Gastroesophageal sphincter (tissue), 4 donors: ENCODE results near the gene CSF2RB. TPM values are rescaled to one million over a fixed set of nuclear protein-coding genes. Genes with fewer than 3 reads are reported as not detected.

ENCODE experiments used
- ATAC-seq: fragments of 150-250 bp; one replicate; pipeline ENCODE4 v1.9.1; 2016; ENCODE audit warnings: mild to moderate bottlenecking, moderate library complexity
- H3K27ac ChIP-seq, 4 donors: fragments of 200-600 bp; sonication (generic) in 3 of 4; 1 replicate in 3 of 4; 2 replicates in 1 of 4; pipeline ENCODE4 v1.5.1; 2016 to 2019
- H3K27me3 ChIP-seq: fragments of 200-600 bp; sonication (generic); one replicate; pipeline ENCODE4 v1.5.1; 2019
- H3K36me3 ChIP-seq, 2 donors: fragments of 200-600 bp; sonication (generic); one replicate each; pipeline ENCODE4 v1.5.1; 2019; ENCODE audit warnings: control low read depth in 1 of 2
- H3K4me1 ChIP-seq, 3 donors: fragments of 200-600 bp; sonication (generic); 1 replicate in 2 of 3; 2 replicates in 1 of 3; pipeline ENCODE4 v1.5.1; 2016 to 2019; ENCODE audit warnings: control low read depth in 2 of 3
- H3K4me3 ChIP-seq, 2 donors: fragments of 200-600 bp; sonication (generic); one replicate each; pipeline ENCODE4 v1.5.1; 2019; ENCODE audit warnings: mild to moderate bottlenecking in 1 of 2, moderate library complexity in 1 of 2
- H3K9me3 ChIP-seq, 3 donors: fragments of 200-600 bp; sonication (generic); one replicate each; pipeline ENCODE4 v1.5.1; 2017 to 2019; ENCODE audit warnings: control low read depth in 2 of 3
- EP300 ChIP-seq: sonication (generic); formaldehyde crosslinking; IDR thresholded peaks from one replicate; pipeline ENCODE4 v1.6.1; 2017; ENCODE audit warnings: antibody characterized with exemption, mild to moderate bottlenecking
- POLR2A ChIP-seq, 2 donors: fragments of 450-650 bp; IDR thresholded peaks; one replicate each; pipeline ENCODE4 v1.6.1; 2017; ENCODE audit warnings: antibody characterized with exemption in 2 of 2, mild to moderate bottlenecking in 2 of 2, moderate library complexity in 1 of 2
- POLR2AphosphoS5 ChIP-seq: sonication (generic); formaldehyde crosslinking; IDR thresholded peaks from one replicate; pipeline ENCODE4 v1.6.1; 2017; ENCODE audit warnings: antibody characterized with exemption
- WGBS, 2 donors: methylation state at CpG; one replicate each; pipeline ENCODE4 v1.1.5; 2018; ENCODE audit warnings: low coverage in 1 of 2; 5-methylcytosine and 5-hydroxymethylcytosine counted together
- total RNA-seq, 4 donors: library from RNA; depleted of rRNA; stranded (reverse); fragments of >200 nt; gene quantifications; one replicate each; pipeline ENCODE4 v1.1.0, GENCODE V29; 2016
- TF ChIP-seq, protein P1 (sequence below), 4 experiments: fragments of 200-600 bp in 2 of 4; fragments of 450-650 bp in 2 of 4; sonication (generic) in 1 of 4; IDR thresholded peaks; one replicate each; pipeline ENCODE4 v1.5.1; 2017 to 2019; ENCODE audit warnings: antibody characterized with exemption in 4 of 4, mild to moderate bottlenecking in 2 of 4, moderate library complexity in 2 of 4

Gene CSF2RB
- total RNA-seq, 4 donors from 2014 or later: 1.4 to 12.0 (median 4.0) TPM

DNA sequence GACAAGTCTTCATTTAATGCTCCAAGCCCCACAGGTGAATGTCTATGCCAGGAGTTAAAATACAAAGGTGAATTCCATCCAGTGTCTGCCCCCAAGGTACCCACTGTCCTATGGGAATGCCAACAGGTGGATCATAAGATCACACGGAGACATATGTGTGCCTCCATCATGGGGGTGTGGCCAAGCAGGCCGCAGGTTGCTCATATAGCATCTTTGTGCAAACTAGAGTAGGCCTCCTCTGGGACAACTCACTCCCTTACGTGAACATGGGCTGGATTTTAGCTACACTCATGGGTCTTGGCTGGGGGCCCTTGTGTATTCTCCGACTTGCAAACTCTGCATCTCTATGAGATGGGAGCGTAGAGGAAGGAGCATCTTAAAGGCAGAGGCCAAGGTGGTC is 45.7 kb upstream of the CSF2RB start:
- no peak overlapping the region for H3K27ac ChIP-seq
- no peaks in the 10 kb centered on the region for H3K4me1 ChIP-seq
- TF ChIP-seq POLR2AphosphoS5: no peak
- TF ChIP-seq POLR2A (IDR thresholded peaks at IDR 0.05): no peak
- TF ChIP-seq, protein P1, sequence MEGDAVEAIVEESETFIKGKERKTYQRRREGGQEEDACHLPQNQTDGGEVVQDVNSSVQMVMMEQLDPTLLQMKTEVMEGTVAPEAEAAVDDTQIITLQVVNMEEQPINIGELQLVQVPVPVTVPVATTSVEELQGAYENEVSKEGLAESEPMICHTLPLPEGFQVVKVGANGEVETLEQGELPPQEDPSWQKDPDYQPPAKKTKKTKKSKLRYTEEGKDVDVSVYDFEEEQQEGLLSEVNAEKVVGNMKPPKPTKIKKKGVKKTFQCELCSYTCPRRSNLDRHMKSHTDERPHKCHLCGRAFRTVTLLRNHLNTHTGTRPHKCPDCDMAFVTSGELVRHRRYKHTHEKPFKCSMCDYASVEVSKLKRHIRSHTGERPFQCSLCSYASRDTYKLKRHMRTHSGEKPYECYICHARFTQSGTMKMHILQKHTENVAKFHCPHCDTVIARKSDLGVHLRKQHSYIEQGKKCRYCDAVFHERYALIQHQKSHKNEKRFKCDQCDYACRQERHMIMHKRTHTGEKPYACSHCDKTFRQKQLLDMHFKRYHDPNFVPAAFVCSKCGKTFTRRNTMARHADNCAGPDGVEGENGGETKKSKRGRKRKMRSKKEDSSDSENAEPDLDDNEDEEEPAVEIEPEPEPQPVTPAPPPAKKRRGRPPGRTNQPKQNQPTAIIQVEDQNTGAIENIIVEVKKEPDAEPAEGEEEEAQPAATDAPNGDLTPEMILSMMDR (IDR thresholded peaks at IDR 0.05): no peak
- TF ChIP-seq EP300: no peak

DNA sequence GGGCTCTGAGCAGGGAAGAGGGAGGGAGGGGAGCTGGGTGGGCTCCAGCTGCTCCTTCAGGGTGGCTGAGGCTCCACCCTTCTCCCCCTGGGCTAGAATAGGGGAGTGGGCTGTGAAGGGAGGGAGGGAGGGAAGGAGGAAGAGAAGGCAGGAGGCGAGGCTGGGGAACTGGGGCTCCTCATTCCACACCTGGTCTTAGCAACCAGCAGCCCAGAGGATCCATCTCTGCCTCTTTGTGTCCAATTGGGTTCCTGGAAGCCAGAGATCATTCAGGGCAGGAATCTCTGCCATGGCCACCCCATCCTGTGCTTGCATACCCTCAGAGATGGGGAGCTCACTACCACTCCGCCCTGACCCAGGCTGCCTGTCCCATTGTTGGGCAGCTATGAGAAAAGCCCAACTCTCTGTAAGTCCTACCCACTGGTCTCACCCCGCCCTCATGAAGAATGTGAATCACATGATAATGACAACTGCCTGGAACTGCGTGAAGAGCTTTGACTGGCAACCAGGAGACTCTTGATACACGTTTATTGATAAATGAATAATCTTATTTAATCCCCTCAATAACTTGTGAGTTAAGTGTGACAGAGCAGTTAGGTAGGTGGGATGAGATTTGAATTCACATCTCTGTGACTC is 44.8 kb upstream of the CSF2RB start:
- no peak overlapping the region for H3K27ac ChIP-seq
- no peaks in the 10 kb centered on the region for H3K9me3 ChIP-seq
- ATAC-seq: no peak
- no peaks in the 10 kb centered on the region for H3K36me3 ChIP-seq
- H3K4me3 ChIP-seq: no peak overlapping the region
- 34 to 81% methylated on average over 3 of the region's 5 CpGs for WGBS, 2 donors
- TF ChIP-seq POLR2AphosphoS5 (no peak), POLR2A (IDR thresholded peaks at IDR 0.05) (no peak), EP300 (no peak)
- TF ChIP-seq, protein P1 (IDR thresholded peaks at IDR 0.05): no peak
- peaks cover 69% of the 10 kb centered on the region for H3K27me3 ChIP-seq
- H3K4me1 ChIP-seq: peaks cover 0 to 5% (median 0%) of the 10 kb centered on the region in 3 donors

More for the DNA sequence above, 45.7 kb upstream of the CSF2RB start:
- Histone ChIP-seq H3K9me3 (no peaks in the 10 kb centered on the region), H3K27me3 (peaks cover 69% of the 10 kb centered on the region), H3K36me3 (no peaks in the 10 kb centered on the region), H3K4me3 (no peak overlapping the region)
- ATAC-seq: no peak
- 87 to 100% methylated on average over 1 to 4 of the region's 5 CpGs for WGBS, 2 donors

DNA sequence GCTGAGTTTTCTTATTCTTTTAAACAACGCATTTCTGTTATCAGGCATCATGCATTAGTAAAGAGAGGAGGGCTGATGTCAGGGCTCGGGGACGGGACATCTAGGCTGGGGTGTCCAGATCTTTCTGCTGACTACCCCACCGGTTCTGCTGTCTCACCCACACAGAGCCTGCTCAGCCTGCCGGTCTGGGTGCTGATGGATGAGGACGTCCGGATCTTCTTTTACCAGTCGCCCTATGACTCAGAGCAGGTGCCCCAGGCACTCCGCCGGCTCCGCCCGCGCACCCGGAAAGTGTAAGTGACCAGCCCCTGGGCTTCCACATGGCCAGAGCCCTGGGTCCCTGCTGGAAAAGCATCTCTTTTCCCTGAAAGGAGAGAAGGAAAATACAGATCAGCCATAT is 43.2 kb upstream of the CSF2RB start:
- Histone ChIP-seq H3K36me3 (no peaks in the 10 kb centered on the region), H3K9me3 (no peaks in the 10 kb centered on the region), H3K4me3 (no peak overlapping the region), H3K27ac (no peak overlapping the region), H3K4me1 (peaks cover 0 to 12% (median 0%) of the 10 kb centered on the region in 3 donors), H3K27me3 (peaks cover 69% of the 10 kb centered on the region)
- no peak for ATAC-seq
- WGBS, 2 donors: 72% methylated on average over 2 of the region's 14 CpGs; no CpG with 5 or more reads in 1 of the 2 donors
- TF ChIP-seq, protein P1 (IDR thresholded peaks at IDR 0.05): no peak
- TF ChIP-seq POLR2A (IDR thresholded peaks at IDR 0.05) (no peak), EP300 (no peak), POLR2AphosphoS5 (no peak)

DNA sequence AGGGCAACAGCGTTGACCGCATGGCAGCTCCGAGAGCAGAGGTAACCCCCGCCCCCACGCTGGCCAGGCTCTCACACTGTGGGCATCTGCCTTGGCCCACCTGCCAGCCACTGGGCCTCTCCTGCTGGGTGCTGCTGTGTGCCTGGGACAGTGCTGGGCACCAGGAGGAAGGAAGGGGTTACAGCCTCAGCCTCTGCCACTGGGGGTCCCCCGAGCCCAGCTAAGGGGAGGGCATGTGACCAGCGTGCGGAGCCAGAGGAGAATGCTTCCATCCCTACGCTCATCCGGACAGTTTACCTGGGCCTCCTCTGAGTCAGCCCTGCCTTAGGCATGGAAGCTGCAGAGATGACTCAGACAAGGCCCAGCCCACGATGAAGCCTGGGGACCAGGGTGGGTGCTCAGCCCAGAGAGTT is 41.8 kb upstream of the CSF2RB start:
- no peak for ATAC-seq
- no peak for TF ChIP-seq POLR2A (IDR thresholded peaks at IDR 0.05)
- TF ChIP-seq EP300: no peak
- no peak for TF ChIP-seq POLR2AphosphoS5
- TF ChIP-seq, protein P1 (IDR thresholded peaks at IDR 0.05): no peak
- peaks cover 59% of the 10 kb centered on the region for H3K27me3 ChIP-seq

DNA sequence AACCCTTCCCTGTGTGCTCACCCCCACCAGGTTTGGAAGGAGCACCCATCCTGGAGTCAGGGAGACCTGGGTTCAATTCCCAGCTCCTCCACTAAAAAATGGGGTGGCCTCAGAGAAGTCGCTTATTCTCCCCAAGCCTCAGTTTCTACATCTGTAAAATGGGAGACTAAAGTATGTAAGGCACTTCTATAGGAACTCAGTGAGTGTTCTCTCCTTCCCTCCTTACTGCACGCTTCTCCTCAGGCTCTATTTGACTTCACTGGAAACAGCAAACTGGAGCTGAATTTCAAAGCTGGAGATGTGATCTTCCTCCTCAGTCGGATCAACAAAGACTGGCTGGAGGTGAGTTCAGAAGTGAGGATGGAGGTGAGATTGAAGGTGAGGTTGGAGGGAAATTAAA is 41.3 kb upstream of the CSF2RB start:
- H3K9me3 ChIP-seq: no peaks in the 10 kb centered on the region
- TF ChIP-seq POLR2AphosphoS5: no peak
- TF ChIP-seq EP300: no peak
- TF ChIP-seq POLR2A (IDR thresholded peaks at IDR 0.05): no peak
- TF ChIP-seq, protein P1 (IDR thresholded peaks at IDR 0.05): no peak
- H3K27me3 ChIP-seq: peaks cover 59% of the 10 kb centered on the region
- H3K4me3 ChIP-seq: no peak overlapping the region
- no peak for ATAC-seq
- H3K4me1 ChIP-seq: peaks cover 0 to 12% (median 0%) of the 10 kb centered on the region in 3 donors
- H3K27ac ChIP-seq: no peak overlapping the region
- no peaks in the 10 kb centered on the region for H3K36me3 ChIP-seq
- no CpG with 5 or more reads among the region's 3 CpGs for WGBS, 2 donors

More for the DNA sequence above, 41.8 kb upstream of the CSF2RB start:
- no peaks in the 10 kb centered on the region for H3K9me3 ChIP-seq
- WGBS, 2 donors: no CpG with 5 or more reads among the region's 11 CpGs
- H3K4me1 ChIP-seq: peaks cover 0 to 12% (median 0%) of the 10 kb centered on the region in 3 donors
- no peaks in the 10 kb centered on the region for H3K36me3 ChIP-seq
- no peak overlapping the region for H3K27ac ChIP-seq
- no peak overlapping the region for H3K4me3 ChIP-seq
